Activated CD4-positive, alpha-beta T cell treated with anti-CD3 and anti-CD28 coated beads, Interleukin-10, Interleukin-2, amounts not matched to agents 100 ng/mL and 50 ng/mL, durations not matched to agents 16 hours and 8 hours (primary cell): Measurements from ENCODE around the gene CSNK1G3.
"Not testable (repeated sequence)": the region's sequence is repeated elsewhere in the genome, so short reads cannot be mapped to it uniquely, and the experiment has no call there.

Experiments used
- DNase-seq: peaks from one replicate; pipeline ENCODE4 v3.0.0-alpha.2; 2020

The CSNK1G3 gene

GRCh38 chr5:123561230-123561629 is 49.3 kb downstream of the CSNK1G3 start:
- DNase-seq = no peak

- DNase-seq = peak; percentile 9
Observed at GRCh38 chr5:123571927-123572326, 60.0 kb downstream of the CSNK1G3 start.

GRCh38 chr5:123578390-123578789 is 66.4 kb downstream of the CSNK1G3 start:
- no peak for DNase-seq

- DNase-seq = no peak
Observed at GRCh38 chr5:123579410-123579809, 67.4 kb downstream of the CSNK1G3 start.

GRCh38 chr5:123582550-123583285 is 70.7 kb downstream of the CSNK1G3 start:
- no peak for DNase-seq

GRCh38 chr5:123585871-123586270 is 73.9 kb downstream of the CSNK1G3 start:
- no peak for DNase-seq

GRCh38 chr5:123594434-123594833 is 82.5 kb downstream of the CSNK1G3 start:
- no peak for DNase-seq

GRCh38 chr5:123597018-123597417 is 85.0 kb downstream of the CSNK1G3 start:
- DNase-seq = no peak

- no peak for DNase-seq
Observed at GRCh38 chr5:123598028-123598689, 86.2 kb downstream of the CSNK1G3 start.

- no peak for DNase-seq
Observed at GRCh38 chr5:123599171-123599570, 87.2 kb downstream of the CSNK1G3 start.

GRCh38 chr5:123601610-123602009 is 89.6 kb downstream of the CSNK1G3 start:
- DNase-seq = no peak

GRCh38 chr5:123605822-123606221 is 93.8 kb downstream of the CSNK1G3 start:
- DNase-seq = peak; percentile 7

- DNase-seq = no peak
Observed at GRCh38 chr5:123610209-123610608, 98.2 kb downstream of the CSNK1G3 start.

GRCh38 chr5:123610665-123611405 is 98.9 kb downstream of the CSNK1G3 start:
- peak; percentile 52 for DNase-seq

- DNase-seq = no peak
Observed at GRCh38 chr5:123611406-123611709, 99.4 kb downstream of the CSNK1G3 start.

GRCh38 chr5:123617561-123617960 is 105.6 kb downstream of the CSNK1G3 start:
- no peak for DNase-seq

- no peak for DNase-seq
Observed at GRCh38 chr5:123626051-123626450, 114.1 kb downstream of the CSNK1G3 start.

- DNase-seq = no peak
Observed at GRCh38 chr5:123628860-123629544, 117.0 kb downstream of the CSNK1G3 start.

- DNase-seq = no peak
Observed at GRCh38 chr5:123636006-123636405, 124.0 kb downstream of the CSNK1G3 start.

GRCh38 chr5:123637028-123637427 is 125.1 kb downstream of the CSNK1G3 start:
- not testable (repeated sequence) for DNase-seq

- DNase-seq = peak; percentile 4
Observed at GRCh38 chr5:123639244-123639643, 127.3 kb downstream of the CSNK1G3 start.

- no peak for DNase-seq
Observed at GRCh38 chr5:123645024-123645603, 133.1 kb downstream of the CSNK1G3 start.

- no peak for DNase-seq
Observed at GRCh38 chr5:123647066-123647465, 135.1 kb downstream of the CSNK1G3 start.
